ENCODE measurements around the gene LHFPL6. TPM values are rescaled to one million over a fixed set of nuclear protein-coding genes. Genes with fewer than 3 reads are reported as not detected.
A peak's percentile ranks its signal among the peaks of the same experiment; 100 is the strongest.

Gene LHFPL6
- total RNA-seq, 1 donor from 2014 or later, result 19.1 TPM

DNA sequence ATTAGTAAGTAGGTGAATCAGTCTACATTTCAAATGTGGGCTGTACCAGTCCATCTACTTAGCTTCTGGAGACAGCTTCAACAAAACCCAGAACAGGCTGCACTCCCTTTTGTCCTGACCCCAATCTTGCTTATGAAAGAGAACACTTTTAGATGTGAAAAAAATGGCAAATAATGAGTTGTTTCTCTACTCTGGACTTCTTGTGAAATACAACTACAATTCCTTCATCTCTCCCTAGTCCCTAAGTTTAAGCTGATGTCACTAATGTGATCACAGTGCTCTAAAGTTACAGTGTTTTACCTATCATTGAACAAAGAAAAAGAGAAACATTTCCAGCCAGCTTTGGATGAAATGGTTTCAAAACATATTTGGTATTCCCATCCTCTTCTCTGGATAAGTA lies 183.9 kb downstream of the LHFPL6 start:
- no peak for DNase-seq (ENCODE audit: extremely low read depth, low read depth, low spot score)

DNA sequence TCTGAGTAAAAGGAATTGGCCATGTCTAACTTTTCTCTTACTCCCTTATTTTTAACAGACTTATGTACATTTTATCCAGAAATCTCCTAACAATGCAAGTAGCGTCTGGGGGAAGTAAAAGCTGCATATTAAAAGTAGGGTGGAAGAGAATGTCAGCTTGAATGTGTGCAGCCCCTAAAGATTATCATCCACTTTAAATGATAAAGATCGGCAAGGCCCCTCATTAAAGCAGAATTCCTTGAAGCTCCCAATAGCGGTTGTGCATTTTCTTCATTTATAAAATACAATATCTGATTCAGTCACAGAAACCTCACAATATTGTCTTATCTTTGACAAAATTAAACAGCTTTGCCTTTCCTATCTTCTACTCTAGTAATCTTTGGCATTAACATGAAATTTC lies 184.6 kb downstream of the LHFPL6 start:
- no peak for DNase-seq (ENCODE audit: extremely low read depth, low read depth, low spot score)

DNA sequence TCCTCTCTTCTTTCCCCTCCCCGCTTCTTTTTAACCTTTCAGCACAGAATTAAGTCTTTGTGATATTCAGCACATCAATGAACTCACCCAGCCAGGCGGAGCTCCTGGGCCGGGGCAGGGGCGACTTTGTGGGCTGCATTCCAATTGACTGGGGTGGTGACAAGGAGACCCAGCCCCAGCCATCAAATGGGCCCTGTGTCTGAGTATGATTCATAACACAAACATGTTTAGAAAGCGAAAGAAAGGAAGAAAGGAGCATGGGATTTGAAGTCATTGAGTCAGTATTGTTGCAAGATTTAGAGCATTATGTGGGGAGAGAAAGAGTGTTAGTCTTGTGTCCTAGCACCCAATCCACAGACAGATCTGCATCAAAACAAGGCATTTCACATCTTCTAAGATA lies 185.3 kb downstream of the LHFPL6 start:
- DNase-seq (ENCODE audit: extremely low read depth, low read depth, low spot score), result peak; percentile 14

DNA sequence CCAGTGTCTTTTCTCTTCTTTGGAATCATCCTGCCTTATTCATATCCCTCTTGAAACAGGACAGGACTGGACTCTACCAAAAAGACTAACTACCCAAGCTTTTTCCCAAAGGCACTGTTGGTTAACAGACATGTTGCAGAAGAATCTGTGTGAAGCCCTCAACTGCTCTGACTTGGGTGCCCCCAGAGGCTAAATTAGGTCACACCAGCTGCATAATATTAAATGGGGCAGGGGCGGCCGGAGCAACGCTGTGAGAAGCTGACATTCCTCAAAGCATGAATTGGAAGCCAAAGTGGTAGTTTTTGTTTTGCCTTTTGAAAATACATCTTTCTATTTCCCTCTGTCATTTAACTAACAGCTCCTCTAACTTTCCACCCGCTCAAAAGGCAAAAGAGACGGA lies 185.9 kb downstream of the LHFPL6 start:
- no peak for DNase-seq (ENCODE audit: extremely low read depth, low read depth, low spot score)

DNA sequence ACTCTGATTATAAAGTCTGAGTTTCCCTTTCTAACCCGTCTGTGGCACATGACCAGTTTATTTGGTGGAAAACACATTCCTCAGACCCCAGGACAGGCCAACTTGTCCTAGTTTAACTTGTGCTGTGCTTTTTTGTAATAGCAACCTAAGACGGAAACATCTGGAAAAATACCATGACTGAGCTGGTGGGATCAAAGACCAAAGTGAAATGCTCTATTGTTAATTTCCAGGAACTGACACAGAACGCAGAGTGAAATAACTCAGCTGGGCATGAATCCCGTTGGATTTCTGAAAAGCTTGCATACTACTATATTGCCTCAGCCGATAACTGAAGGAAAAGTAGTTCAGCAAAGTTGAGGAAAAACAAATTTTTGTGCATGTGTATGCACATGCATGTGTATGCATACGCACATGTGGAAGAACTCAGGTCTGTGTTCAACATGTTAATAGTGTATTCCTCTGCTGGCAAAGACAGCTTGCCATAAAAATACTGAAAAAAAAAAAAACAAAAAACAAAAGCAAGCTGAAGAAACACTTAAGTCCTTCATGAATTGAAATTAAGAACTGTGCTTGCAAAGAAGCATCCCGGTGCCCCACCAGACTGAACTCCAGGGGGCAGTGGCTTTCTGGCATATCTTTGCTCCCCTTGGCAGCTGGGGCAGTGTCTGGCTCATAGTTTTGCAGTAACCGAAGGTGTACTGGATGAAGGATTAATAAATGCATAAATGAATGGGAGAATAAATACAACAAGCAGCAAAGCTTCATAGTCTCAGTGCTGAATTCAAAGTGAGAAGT lies 187.8 kb downstream of the LHFPL6 start:
- peak; percentile 92 for DNase-seq (ENCODE audit: extremely low read depth, low read depth, low spot score)

DNA sequence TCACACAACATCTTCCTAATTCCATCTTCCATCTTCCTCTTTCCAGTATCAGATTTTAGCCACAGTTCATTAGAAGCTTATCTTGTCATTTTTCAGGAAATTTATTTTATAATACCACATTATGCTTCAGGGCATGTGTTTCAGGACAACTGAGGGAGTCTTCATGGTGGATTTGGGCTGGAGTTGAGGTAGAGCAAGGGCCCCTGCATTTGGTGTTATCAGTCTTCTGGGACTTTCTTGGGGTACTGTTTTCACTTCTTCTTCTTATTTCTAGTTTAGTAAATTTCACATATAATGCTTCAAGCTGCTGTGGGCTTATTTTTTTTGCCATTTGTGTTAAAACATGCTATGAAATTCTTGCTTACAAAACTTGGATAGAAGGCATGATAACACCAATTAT lies 188.7 kb downstream of the LHFPL6 start:
- no peak for DNase-seq (ENCODE audit: extremely low read depth, low read depth, low spot score)

DNA sequence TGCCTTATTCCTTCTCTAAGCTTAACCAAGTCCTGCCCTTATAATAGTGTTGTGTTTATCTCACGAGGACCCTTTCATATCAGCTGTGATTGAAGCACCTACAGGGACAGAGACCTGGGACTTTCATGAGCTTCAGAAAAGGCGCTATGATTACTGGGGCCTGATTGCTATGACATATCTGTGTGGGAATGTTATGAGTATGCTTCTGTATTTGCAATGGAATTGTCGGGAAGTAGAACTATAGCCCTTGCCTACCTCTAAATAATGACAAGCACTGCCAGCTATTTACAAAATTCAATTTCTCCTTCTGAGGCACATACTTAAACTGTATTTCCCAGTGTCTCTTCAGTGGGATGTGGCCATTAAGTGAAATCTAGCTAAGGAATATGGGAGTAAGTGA lies 191.5 kb downstream of the LHFPL6 start:
- no peak for DNase-seq (ENCODE audit: extremely low read depth, low read depth, low spot score)

DNA sequence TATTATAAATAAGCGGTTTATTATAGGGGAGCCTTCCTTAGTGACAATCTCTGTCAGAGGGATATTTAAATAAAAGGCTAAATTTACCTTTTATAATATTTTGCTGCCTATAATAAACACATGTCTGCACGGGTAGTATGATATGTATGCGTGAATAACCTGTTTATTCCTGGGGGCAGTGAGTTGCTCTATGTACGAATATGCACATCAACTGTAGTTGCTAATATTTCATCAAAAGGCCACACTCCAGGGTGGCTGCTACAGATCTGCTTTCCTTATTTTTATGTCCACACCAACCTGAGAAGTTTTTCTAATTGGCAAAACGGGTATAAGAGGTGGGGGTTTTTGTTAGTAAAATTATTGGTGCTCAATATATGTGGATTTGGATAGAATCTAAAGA lies 192.0 kb downstream of the LHFPL6 start:
- DNase-seq (ENCODE audit: extremely low read depth, low read depth, low spot score), result no peak

DNA sequence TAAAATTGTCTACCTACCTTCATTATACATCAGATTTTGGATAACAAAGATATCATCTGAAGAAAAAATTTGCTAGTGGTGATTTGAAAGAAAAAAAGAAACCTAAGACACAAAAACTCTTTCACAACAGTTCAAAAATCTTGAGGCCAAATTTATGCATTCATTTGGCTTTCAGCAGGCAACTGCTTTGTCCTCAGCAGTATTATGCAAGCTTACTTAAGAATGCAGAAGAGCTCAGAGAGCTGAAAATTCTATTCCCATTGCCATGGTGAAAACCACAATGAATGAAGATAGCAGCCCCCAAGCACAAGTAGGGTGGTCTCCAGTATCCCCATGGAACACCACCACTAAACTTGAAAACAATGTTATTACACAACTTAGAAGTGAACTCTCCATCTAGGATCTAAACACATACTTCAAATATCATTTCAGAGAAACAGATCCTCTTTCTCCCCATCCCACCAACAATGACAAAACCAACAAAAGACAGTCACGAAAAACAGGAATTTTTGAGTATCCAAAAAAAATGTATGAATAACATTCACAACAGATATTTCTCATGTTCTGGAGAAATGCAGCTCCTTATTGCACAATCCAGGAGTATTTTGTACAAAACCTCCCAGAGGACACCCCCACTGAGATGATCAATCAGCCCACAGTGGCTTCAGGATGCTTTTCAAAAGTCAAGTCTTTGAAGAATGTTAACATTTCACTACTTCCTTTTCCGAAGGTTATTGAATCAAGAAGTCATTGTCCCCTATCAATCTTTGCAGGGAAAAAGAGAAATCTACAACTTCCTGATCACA lies 192.7 kb downstream of the LHFPL6 start:
- DNase-seq (ENCODE audit: extremely low read depth, low read depth, low spot score), result peak; percentile 31

DNA sequence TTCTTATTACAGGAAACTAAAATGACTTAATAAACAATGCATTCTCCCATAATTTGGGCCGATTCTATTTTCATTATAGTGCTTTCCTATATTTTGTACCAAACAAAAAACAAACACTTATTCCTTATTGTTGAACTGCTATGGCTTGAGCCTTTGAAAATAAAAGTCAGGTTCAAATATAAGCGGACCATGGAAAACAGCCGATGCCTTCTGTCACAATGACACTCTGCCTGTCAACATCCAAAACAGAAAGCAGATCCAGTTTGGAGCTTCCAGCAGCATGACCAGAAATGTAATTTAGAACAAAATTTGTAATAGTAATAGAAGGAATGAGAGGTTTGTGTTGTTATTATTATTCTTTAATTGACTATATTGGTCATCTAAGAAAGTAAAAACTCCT lies 194.5 kb downstream of the LHFPL6 start:
- DNase-seq (ENCODE audit: extremely low read depth, low read depth, low spot score), result no peak

DNA sequence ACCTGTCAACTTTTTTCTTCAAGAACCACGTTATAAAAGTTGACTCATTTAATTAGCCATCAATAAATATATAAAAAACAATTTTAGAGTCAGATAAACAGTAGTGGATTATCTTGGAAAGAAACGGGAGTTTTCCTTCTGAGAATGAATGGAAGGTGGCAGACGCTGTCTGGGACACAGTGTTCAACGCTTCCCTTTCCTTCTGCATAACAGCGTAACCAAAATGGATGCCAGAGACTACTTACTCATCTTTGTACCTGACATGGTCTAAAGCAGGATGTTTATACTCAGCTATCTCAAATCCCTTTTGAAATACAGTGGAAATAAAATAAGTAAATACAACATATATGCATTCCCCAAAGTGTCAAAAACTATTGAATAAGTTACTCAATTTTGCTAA lies 195.2 kb downstream of the LHFPL6 start:
- no peak for DNase-seq (ENCODE audit: extremely low read depth, low read depth, low spot score)

DNA sequence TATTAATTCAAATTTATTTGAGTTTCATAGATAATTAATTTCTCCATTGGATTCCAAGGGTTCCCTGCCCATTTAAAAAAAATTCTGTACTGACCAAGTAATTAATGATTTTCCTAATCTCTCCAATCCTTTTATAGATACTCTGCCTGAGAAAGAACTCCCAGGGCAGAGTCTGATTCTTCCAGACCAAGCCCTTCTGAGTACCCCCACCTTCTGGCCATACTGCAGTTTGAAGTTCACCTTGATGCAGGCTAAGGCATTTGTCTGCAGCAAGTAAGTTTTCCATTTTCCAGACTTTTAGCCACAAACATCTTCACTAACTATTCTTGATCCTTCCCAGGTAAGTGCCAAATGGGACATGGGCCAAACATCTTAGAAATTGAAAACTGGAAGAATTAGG lies 195.9 kb downstream of the LHFPL6 start:
- DNase-seq (ENCODE audit: extremely low read depth, low read depth, low spot score), result no peak

DNA sequence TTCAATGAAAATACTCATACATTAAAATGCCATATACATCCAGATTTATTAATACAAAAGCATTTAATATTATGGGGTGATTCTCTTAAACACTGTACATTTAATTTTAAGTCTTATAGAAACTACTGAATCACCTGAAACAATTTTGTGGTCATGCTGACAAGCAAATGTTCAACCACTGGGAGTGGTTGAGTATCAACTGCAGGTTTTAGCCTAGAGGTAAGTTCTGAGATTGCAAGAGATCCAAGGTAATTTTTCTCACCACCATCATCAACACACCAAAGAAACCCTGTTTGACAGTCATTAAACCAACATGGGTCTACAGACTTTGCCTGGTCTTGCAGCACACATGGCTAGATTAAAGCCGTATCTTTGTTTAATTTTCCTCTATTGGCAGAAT lies 196.3 kb downstream of the LHFPL6 start:
- no peak for DNase-seq (ENCODE audit: extremely low read depth, low read depth, low spot score)

DNA sequence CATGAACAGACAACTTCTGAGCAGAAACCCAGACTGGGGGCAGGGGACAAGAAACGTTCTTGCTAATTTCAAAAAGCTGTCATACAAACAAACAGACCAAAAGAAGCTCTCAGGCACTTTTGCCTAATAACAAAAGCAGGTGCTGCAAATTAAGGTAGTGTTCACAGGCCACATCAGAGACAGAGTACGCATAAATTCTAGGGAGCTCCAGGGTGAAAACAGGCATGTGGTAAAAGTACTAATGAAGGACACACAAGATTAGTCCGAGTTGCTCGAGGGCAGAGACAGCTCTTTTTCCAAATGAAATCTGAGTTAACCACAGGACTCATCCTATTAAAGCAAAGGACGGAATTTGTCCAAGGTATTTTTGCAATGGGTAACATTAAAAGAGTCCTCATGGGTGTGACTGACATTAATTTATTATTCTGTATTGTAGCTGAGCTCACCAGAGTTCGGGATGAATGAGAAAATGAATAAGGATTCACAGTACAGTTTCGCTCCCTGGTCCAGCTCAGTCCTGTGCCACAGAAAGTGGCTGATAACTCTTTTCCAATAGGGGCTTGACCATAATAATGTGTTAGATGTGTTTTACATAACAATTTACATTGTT lies 197.3 kb downstream of the LHFPL6 start:
- no peak for DNase-seq (ENCODE audit: extremely low read depth, low read depth, low spot score)

DNA sequence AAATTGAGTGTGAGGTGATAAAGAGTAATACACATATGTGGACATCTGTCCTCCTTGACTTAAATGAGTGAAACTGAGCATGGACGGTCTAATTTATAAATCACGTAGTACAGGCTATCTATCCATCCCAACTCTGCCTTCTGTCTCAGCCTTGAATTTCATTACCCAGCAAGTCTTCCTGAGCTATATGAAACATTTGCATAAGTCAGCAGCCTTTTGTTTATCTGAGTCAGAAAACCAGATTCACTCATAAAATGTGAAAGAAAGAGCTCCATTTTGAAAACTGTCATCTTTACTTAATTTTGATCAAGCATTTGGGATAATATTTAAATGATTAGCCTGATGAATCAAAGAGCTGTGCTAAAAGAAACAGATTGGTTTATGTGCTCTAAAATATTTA lies 197.9 kb downstream of the LHFPL6 start:
- DNase-seq (ENCODE audit: extremely low read depth, low read depth, low spot score), result no peak

DNA sequence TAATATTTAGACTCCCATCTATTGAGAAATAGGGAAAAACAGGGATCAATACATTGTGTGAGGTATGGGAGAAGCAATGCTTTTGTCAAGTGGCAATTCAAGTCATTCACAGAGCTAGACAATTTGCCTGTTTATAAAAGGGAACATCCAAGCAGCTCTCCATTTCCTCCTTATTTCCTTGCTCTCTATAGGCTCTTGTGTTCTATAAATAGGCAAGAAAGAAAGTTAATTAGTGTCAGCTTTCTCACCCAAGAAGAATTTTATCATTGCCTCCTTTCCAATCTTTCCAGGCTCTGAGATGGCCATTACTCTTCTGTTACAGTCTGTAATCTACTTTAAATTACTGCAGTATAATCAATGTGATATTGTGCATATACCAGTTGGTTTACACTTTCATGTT lies 199.9 kb downstream of the LHFPL6 start:
- DNase-seq (ENCODE audit: extremely low read depth, low read depth, low spot score), result no peak

DNA sequence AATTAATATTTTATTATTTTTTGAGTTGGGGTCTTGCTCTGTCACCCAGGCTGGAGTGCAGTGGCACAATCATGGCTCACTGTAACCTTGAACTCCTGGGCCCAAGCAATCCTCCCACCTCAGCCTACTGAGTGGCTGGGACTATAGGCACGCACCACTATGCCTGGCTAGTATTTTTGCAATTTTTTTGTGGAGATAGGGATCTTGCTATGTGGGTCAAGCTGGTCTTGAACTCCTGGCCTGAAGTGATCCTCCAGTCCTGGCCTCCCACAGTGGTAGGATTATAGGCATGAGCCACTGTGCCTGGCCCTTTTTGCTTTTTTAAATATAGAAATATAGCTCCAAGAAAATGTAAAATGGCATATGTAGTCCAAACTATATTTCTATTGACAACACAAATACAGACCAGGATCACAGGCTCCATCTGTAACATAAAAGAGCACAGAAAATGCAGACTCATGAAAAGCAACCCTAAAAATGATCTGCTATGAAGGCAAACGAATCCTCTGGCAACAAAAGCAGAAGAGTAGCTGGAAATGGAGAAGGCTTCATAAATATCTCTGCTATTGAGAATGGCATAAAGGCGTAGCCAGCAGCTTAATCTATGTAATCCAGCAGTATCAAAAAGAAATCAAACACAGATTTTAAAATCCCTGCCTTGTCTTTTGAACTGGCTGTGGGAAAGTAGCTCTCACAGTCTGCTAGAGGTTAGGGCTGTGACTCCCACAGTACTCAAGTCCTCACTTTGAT lies 200.6 kb downstream of the LHFPL6 start:
- DNase-seq (ENCODE audit: extremely low read depth, low read depth, low spot score), result no peak

DNA sequence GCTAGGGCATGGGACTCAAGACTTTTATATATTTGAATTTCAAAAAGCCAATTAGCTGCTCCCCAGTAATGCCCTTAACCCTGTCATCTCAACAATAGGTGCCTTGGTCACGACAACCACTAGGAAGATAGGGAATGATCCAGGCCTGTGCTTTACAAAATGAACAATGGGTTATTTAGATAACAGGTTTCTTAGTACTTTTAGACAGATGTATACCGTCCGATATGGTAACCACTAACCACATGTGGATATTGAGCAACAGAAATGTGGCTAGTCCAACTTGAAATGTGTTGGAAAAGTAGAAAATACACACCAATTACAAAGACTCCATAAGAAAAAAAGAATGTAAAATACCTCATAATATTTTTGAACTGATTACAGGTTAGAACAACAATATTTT lies 201.2 kb downstream of the LHFPL6 start:
- DNase-seq (ENCODE audit: extremely low read depth, low read depth, low spot score), result no peak

DNA sequence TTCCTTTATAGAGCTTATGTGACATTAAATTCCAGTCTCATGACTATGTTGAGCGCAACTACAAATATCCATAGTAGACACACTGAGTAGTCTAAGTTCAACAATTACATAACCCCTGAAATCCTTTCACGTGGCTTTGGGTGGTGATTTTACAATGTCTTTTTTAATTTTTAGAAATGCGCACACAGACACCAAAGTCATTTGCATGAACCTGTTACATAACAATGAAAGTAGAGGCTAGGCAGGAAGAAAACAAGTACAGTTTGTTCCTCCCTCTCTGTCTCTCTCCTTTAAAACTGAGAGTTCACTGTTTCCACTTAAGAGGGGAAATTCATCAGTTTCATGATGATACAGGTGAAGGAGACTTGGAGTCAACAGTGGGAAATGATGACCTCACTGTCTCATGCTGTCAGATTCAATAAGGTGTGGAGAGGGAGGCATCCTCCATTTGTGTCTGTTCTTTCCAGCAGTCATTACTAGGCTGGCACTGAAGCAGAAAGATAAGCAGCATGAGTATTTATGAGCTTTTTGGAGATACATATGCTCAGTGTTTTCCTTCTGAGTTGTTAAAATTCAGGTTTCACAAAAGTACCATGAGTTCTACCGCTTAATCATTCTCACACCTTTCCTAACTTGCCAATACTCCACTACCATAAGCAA lies 201.8 kb downstream of the LHFPL6 start:
- no peak for DNase-seq (ENCODE audit: extremely low read depth, low read depth, low spot score)

DNA sequence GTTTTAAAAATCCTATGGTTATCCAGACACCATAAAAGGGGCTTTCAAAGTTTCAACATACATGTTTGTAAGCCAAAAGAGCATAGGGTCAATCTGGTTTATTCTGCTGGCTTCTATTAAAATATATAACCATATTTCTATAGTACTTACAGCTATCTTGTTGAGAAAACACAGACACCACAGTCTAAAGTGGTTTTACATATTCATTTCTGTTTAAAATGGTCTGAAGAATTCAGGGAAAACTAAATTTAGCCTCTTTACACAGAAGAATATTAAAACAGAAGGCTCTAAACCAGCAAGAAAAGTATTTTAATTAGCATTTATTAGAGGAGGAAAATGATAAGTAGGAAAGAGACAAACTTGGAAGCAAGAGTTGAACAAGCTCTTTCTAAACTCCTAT lies 203.9 kb downstream of the LHFPL6 start:
- DNase-seq (ENCODE audit: extremely low read depth, low read depth, low spot score), result no peak

DNA sequence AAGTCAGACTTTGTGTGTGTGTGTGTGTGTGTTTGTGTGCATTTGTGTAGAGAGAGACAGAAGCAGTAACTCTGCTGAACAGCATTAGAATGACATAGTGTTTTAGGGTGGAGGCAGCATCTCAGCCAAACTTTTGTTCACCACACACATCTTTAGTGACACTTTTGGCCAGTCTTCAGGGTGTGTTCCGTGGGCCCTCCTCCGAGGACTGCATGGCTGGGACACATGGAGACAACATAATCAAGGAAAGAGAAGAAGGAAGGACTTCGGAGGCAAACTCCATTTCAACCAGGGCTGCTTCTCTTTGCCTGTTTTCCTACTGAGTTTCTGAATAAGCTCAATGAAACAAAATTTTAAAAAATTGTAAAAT lies 205.1 kb downstream of the LHFPL6 start:
- no peak for DNase-seq (ENCODE audit: extremely low read depth, low read depth, low spot score)
